C4-2B (cell line): ENCODE results near the gene FOXO3.

Source experiments
- H3K27ac ChIP-seq: fragments of 450-650 bp; 2 replicates; pipeline ENCODE4 v1.5.1; 2017
- CTCF ChIP-seq: fragments of 450-650 bp; conservative IDR thresholded peaks from 2 replicates; pipeline ENCODE4 v1.5.1; 2017; ENCODE audit warnings: mild to moderate bottlenecking
- ZFX ChIP-seq: fragments of 450-650 bp; IDR thresholded peaks from 2 replicates; pipeline ENCODE4 v1.6.1; 2017

FOXO3 gene

GRCh38 chr6:108570517-108570916 is 9.8 kb downstream of the FOXO3 start:
- no peak overlapping the region for H3K27ac ChIP-seq
- TF ChIP-seq CTCF: 0 out of 2 replicates have a peak, but pooled peaks have one; percentile 3
- TF ChIP-seq ZFX: no peak

- no peak overlapping the region for H3K27ac ChIP-seq
- TF ChIP-seq ZFX (no peak), CTCF (no peak)
Measured at GRCh38 chr6:108574457-108575141, 13.9 kb downstream of the FOXO3 start.

- TF ChIP-seq CTCF (no peak), ZFX (no peak)
- H3K27ac ChIP-seq: no peak overlapping the region
Measured at GRCh38 chr6:108575905-108576494, 15.3 kb downstream of the FOXO3 start.

- no peak overlapping the region for H3K27ac ChIP-seq
- no peak for TF ChIP-seq ZFX
- TF ChIP-seq CTCF: no peak
Measured at GRCh38 chr6:108576709-108577108, 16.0 kb downstream of the FOXO3 start.

- no peak overlapping the region for H3K27ac ChIP-seq
Measured at GRCh38 chr6:108578166-108578565, 17.4 kb downstream of the FOXO3 start.

GRCh38 chr6:108578595-108579327 is 18.0 kb downstream of the FOXO3 start:
- no peak for TF ChIP-seq ZFX
- TF ChIP-seq CTCF: no peak

More at GRCh38 chr6:108578166-108578565, 17.4 kb downstream of the FOXO3 start:
- TF ChIP-seq ZFX: no peak
- no peak for TF ChIP-seq CTCF

GRCh38 chr6:108579328-108579721 is 18.6 kb downstream of the FOXO3 start:
- TF ChIP-seq CTCF (no peak), ZFX (no peak)
- H3K27ac ChIP-seq: no peak overlapping the region; the same call in 1 of the 2 replicates

More at GRCh38 chr6:108578595-108579327, 18.0 kb downstream of the FOXO3 start:
- H3K27ac ChIP-seq: no peak overlapping the region; the same call in 1 of the 2 replicates
